ENCODE measurements around the gene CACFD1.

The CACFD1 gene

DNA sequence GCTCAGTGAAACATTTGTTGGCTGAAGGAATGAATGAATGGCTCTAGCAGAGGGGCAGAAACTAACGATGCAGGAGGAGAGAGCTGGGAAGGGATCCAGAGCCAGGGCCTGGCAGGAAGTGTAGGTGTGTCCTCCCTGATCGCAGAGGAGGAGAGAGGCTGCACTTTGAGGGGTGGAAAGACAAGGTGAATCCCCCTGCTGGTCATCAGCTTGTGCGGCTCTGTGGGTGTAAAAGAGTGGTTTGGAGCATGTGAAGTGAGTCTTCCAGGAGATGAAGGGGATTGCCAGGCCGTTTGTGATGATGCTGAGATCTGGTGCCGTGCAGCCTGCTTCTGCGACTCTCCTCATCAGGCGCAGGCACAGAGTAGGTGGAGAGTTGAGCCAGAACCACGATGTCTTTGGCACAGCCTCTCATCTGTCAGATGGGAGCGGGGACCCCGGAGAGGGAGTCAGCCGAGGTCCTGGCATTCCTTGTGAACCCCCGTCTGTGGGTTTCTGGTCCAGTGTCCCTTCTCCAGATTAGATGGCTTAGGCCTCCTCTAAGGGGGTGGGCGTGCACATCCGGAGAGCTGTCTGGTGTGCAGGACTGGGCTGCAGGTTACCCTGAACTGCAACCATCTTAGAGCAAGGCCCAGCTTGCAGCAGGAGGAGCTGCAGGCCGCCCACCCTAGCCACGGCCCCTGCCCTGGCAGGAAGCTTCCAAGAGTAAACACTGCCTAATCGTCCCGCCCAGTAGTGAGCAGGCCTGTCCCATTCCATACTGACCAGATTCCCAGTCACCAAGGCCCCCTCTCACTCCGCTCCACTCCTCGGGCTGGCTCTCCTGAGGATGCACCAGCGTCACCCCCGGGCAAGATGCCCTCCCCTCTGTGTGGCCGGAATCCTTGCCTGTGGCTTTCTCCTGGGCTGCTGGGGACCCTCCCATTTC is 37.9 kb upstream of the CACFD1 start, which contains the start of gene ADAMTS13:
ADAMTS13 (plus strand) TSS at position 753 of the 928 bp plus-strand sequence; CDS start at position 830, 77 bp downstream.
- in situ Hi-C loops (cut with MboI; ENCODE audit: low pct_unique_long_range_greater_than_20kb, low sequenced_read_pairs, unreplicated experiment) = no loop called here
- DNase-seq (ENCODE audit: low spot score) = peak; percentile 80
- TF ChIP-seq, protein P1, sequence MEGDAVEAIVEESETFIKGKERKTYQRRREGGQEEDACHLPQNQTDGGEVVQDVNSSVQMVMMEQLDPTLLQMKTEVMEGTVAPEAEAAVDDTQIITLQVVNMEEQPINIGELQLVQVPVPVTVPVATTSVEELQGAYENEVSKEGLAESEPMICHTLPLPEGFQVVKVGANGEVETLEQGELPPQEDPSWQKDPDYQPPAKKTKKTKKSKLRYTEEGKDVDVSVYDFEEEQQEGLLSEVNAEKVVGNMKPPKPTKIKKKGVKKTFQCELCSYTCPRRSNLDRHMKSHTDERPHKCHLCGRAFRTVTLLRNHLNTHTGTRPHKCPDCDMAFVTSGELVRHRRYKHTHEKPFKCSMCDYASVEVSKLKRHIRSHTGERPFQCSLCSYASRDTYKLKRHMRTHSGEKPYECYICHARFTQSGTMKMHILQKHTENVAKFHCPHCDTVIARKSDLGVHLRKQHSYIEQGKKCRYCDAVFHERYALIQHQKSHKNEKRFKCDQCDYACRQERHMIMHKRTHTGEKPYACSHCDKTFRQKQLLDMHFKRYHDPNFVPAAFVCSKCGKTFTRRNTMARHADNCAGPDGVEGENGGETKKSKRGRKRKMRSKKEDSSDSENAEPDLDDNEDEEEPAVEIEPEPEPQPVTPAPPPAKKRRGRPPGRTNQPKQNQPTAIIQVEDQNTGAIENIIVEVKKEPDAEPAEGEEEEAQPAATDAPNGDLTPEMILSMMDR (IDR thresholded peaks at IDR 0.05; ENCODE audit: extremely low read depth, insufficient read depth, missing control alignments) = peak; percentile 12

DNA sequence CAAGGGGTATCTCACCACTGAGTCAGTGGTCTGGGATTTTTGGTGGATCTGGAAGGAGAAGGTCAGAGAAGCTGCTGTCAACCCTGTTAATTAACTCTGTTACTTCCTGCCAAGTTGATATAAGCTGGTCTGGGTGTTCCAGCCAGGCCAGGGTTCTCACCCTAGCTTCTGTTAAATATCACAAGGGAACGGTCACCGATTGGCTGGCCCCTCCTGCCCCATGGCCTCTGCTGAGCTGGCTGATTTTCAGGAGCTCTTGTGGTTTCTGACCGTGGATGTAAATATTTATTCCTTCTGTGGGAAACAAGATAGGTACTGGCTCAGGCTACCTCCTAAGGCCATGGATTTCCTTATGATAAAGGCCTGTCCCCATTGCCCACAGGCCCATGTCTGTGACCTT is 36.6 kb upstream of the CACFD1 start:
- TF ChIP-seq, protein P1 (IDR thresholded peaks at IDR 0.05; ENCODE audit: extremely low read depth, insufficient read depth, missing control alignments) = no peak
- in situ Hi-C loops (cut with MboI; ENCODE audit: low pct_unique_long_range_greater_than_20kb, low sequenced_read_pairs, unreplicated experiment) = no loop called here
- DNase-seq (ENCODE audit: low spot score) = no peak

DNA sequence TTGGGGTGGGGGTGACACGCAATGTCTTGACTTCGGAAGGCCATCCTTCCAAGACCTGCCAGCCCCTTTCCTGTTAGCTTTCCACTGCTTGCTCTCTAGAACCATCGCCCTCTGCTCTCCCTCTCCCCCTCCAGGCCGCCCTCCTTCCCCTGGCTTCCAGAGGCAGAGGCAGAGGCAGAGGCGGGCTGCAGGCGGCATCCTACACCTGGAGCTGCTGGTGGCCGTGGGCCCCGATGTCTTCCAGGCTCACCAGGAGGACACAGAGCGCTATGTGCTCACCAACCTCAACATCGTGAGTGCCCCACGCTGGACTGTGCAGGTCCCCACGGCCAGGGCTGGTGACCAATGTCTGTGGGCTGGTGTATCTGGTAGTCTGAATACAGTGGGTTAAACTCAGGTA is 35.6 kb upstream of the CACFD1 start:
- TF ChIP-seq, protein P1 (IDR thresholded peaks at IDR 0.05; ENCODE audit: extremely low read depth, insufficient read depth, missing control alignments) = no peak
- DNase-seq (ENCODE audit: low spot score) = no peak
- in situ Hi-C loops (cut with MboI; ENCODE audit: low pct_unique_long_range_greater_than_20kb, low sequenced_read_pairs, unreplicated experiment) = no loop called here

DNA sequence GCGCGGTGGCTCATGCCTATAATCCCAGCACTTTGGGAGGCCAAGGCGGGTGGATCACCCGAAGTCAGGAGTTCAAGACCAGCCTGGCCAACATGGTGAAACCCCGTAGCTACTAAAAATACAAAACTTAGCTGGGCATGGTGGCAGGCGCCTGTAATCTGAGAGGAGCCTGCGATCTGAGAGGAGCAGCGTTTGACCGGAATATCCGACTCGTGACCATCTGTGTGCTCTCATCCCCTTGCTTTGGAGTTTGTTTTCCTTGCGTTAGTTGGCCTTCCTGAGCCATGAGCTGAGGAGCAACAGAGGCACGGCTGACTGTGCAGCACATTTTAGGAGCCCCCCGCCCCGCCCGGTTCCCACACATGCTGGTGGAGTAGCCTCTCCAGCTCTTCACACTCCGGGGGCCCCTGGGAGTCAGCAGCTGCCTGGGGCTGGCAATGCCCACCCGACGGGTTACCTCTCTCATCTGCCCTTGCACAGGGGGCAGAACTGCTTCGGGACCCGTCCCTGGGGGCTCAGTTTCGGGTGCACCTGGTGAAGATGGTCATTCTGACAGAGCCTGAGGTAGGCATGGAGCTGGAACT is 34.6 kb upstream of the CACFD1 start:
- TF ChIP-seq, protein P1 (IDR thresholded peaks at IDR 0.05; ENCODE audit: extremely low read depth, insufficient read depth, missing control alignments) = no peak
- no peak for DNase-seq (ENCODE audit: low spot score)
- in situ Hi-C loops (cut with MboI; ENCODE audit: low pct_unique_long_range_greater_than_20kb, low sequenced_read_pairs, unreplicated experiment) = no loop called here

DNA sequence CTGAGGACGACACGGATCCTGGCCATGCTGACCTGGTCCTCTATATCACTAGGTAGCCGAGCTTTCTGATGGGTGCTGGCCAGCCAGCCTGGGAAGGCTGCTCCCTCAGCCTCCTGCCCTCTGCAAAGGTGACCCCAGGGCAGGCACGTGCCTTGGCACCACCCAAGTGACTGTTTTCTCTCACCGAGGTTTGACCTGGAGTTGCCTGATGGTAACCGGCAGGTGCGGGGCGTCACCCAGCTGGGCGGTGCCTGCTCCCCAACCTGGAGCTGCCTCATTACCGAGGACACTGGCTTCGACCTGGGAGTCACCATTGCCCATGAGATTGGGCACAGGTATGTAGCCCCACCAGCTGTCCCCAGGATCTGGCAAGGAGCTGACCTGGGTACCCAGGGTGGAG is 33.8 kb upstream of the CACFD1 start:
- in situ Hi-C loops (cut with MboI; ENCODE audit: low pct_unique_long_range_greater_than_20kb, low sequenced_read_pairs, unreplicated experiment) = no loop called here

DNA sequence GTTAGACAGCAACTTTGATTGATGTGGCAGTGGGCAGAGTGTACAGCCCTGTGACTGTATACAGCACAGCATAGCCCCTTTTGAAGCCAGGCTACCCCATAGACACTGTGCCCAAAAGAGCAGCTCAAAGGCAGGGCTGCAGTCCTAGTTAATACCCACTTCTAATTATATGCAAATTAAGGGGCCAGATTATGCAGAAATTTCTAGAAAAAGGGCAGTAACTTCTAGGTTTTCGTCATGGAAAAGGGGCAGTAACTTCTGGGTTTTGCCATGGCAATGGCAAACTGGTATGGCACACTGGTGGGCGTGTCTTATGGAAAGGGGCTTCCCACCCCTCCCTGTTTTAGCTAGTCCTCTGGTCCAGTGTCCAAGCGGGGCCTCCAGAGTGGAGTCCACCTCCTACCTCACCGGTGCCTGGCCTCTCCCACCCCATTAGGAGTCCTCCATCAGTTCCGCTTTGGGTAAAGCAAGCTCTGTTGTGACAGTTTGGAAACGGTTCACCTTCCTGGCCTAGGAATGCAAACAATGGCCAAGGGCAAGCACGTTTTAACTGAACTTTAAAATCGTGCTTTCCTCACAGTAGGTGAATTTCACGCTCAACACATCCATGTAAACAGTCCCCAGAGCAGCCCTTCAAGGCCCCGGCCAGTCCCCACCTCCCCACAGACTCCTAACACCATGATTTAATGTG is 32.0 kb upstream of the CACFD1 start:
- peak; percentile 36 for DNase-seq (ENCODE audit: low spot score)
- TF ChIP-seq, protein P1 (IDR thresholded peaks at IDR 0.05; ENCODE audit: extremely low read depth, insufficient read depth, missing control alignments) = no peak
- in situ Hi-C loops (cut with MboI; ENCODE audit: low pct_unique_long_range_greater_than_20kb, low sequenced_read_pairs, unreplicated experiment) = no loop called here

More for the DNA sequence above, 33.8 kb upstream of the CACFD1 start:
- TF ChIP-seq, protein P1 (IDR thresholded peaks at IDR 0.05; ENCODE audit: extremely low read depth, insufficient read depth, missing control alignments) = no peak
- DNase-seq (ENCODE audit: low spot score) = no peak
